GM10248 (cell line): Measurements from ENCODE around the gene ASMTL.

ENCODE experiments used
- CTCF ChIA-PET: fragments of 300-600 bp; sonication (Branson Sonifier 250); formaldehyde crosslinking; extraction: SDS; loops from one replicate; lab custom pipeline; 2021; ENCODE audit warnings: antibody characterized with exemption; lab: Yijun Ruan, JAX
- POLR2A ChIA-PET: fragments of 350-650 bp; sonication (Branson Sonifier 250); formaldehyde crosslinking; extraction: SDS; loops from one replicate; lab custom pipeline; 2020; ENCODE audit warnings: antibody characterized with exemption; lab: Yijun Ruan, JAX
- DNase-seq: peaks from one replicate; pipeline ENCODE4 v3.0.0; 2012; ENCODE audit errors: extremely low spot score
- CTCF ChIP-seq: IDR thresholded peaks from 2 replicates; pipeline ENCODE4 v1.5.1; 2012; ENCODE audit warnings: mild to moderate bottlenecking, low read depth; ENCODE audit errors: extremely low read depth, missing control alignments, control extremely low read depth

The ASMTL gene

DNA sequence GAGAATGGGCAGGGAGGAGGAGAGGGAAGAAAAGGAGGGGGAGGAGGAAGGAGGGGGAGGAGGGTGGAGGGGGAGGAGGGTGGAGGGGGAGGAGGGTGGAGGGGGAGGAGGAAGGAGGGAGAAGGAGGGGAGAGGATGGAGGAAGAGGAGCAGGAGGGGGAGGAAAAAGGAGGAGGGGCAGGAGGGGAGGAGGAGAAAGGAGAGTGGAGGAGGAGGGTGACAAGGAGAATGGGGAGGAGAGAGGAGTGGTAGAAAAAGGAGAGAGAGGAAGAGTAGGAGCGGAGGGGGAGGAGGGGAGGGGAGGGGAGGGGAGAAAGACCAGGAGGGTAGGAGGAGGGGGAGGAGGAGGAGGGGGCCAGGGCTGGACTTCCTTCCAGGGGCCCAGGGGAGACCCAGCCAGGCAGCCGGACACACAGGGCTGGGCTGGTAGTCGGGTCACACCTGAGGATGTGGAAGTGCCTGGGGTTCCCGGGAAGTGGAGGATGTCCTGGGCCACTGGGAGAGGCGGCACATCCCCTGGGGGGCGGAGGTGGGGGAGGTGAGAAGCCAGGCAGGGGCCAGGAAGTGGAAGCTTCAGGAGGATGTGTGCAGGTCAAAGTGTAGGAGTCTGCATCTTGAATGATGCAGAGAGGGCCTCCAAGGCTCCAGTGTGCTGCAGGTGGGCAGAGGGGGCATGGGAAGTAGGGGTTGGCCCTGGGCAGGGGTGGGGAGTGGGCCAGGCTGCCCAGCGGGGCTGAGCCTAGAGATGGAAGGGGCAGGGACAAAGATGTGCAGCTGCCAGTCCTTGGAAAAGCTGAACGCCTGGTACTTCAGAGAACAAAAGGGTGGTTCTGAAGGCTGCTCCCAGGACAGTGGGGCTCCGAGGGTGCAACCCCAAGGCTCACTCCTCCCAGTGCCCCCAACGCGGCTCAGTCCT, 97.3 kb downstream of the ASMTL start:
- no peak for DNase-seq
- ChIA-PET CTCF (no interaction called here), POLR2A (no interaction called here)
- TF ChIP-seq CTCF, result no peak

DNA sequence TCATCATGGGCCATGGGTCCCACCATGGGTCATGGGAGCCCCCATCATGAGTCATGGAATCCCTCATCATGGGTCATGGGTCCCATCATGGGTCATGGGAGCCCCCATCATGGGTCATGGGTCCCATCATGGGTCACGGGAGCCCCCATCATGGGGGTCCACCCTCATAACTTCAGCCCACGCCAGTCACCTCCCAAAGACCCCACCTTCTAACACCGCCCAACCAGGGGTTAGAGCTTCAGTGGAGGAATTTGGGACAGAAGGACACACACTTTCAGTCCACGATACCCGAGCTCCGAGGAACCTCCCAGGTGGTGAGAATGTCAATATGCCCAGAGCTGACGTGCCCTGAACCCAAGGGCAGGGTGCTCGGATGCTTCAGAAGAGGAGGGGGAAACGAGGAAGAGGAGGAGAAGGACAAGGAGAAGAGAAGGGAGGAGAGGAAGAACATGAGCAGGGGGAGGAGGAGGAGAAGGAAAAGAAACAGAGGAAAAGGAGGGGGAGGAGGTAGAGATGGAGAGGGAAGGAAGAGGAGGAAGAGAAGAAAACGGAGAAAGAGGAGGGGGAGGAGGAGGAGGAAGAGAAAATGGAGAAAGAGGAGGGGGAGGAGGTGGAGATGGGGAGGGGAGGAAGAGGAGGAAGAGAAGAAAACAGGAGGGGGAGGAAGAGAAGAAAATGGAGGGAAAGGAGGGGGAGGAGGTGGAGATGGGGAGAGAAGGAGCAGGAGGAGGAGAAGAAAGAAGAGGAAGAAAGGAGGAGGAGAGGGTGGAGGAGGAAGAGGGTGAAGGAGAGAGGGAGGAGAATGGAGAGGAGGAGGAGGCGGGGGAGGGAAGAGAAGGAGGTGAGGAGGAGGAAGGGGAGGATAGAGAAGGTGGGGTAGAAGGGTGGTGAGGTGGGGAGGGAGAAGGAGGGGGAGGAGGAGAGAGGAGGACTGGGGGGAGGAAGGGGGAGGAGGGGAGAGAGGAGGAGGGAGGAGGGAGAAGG, 98.4 kb downstream of the ASMTL start:
- DNase-seq, result no peak
- POLR2A ChIA-PET, result no interaction called here
- TF ChIP-seq CTCF, result no peak

More for the DNA sequence above, 98.4 kb downstream of the ASMTL start:
- CTCF ChIA-PET, result no interaction called here
